CD4-positive, alpha-beta memory T cell (primary cell): Measurements from ENCODE around the gene SLC35E4. TPM values are rescaled to one million over a fixed set of nuclear protein-coding genes. Genes with fewer than 3 reads are reported as not detected.

Experiments
- CTCF ChIA-PET: fragments of 350-600 bp; sonication (Branson Sonifier 250); formaldehyde crosslinking; loops from one replicate; lab custom pipeline; 2021; ENCODE audit warnings: inconsistent platforms; ENCODE audit not compliant: partially characterized antibody; lab: Charles Lee
- POLR2A ChIA-PET: fragments of 350-600 bp; sonication (Branson Sonifier 250); formaldehyde crosslinking; loops from one replicate; lab custom pipeline; 2021; ENCODE audit not compliant: partially characterized antibody; lab: Charles Lee
- DNase-seq, 5 donors: peaks; one replicate each; pipeline versions ENCODE4 v3.0.0 to v3.0.0-alpha.2; 2020 to 2022; ENCODE audit warnings: mixed read lengths in 1 of 5
- H3K27ac ChIP-seq: one replicate; pipeline ENCODE4 v1.7.0; 2013; ENCODE audit warnings: low read depth, low read length
- H3K27me3 ChIP-seq: 2 replicates; pipeline ENCODE4 v1.7.0; 2013; ENCODE audit warnings: mild to moderate bottlenecking, low read length, moderate library complexity; ENCODE audit not compliant: insufficient read depth
- H3K36me3 ChIP-seq: 2 replicates; pipeline ENCODE4 v1.7.0; 2013; ENCODE audit warnings: mild to moderate bottlenecking, low read length, moderate library complexity; ENCODE audit not compliant: insufficient read depth
- H3K4me1 ChIP-seq: 2 replicates; pipeline ENCODE4 v1.7.0; 2013; ENCODE audit warnings: mild to moderate bottlenecking, low read length, moderate library complexity; ENCODE audit not compliant: insufficient read depth
- H3K4me3 ChIP-seq, 2 donors: one replicate each; pipeline ENCODE4 v1.7.0; 2013; ENCODE audit warnings: low read length in 2 of 2, mild to moderate bottlenecking in 1 of 2
- H3K9me3 ChIP-seq, 2 donors: one replicate each; pipeline ENCODE4 v1.7.0; 2013; ENCODE audit warnings: low read length in 2 of 2, control low read depth in 1 of 2; ENCODE audit not compliant: control insufficient read depth in 1 of 2
- H3K27ac Mint-ChIP-seq, 7 donors: one replicate each; pipeline ENCODE4 v1.8.0; 2020 to 2021; ENCODE audit warnings: mixed read lengths in 7 of 7, mild to moderate bottlenecking in 6 of 7, inconsistent platforms in 3 of 7, moderate library complexity in 3 of 7
- H3K27me3 Mint-ChIP-seq, 2 donors: one replicate each; pipeline ENCODE4 v1.8.0; 2020 to 2021; ENCODE audit warnings: mixed read lengths in 2 of 2
- H3K36me3 Mint-ChIP-seq, 2 donors: one replicate each; pipeline ENCODE4 v1.8.0; 2020 to 2021; ENCODE audit warnings: mixed read lengths in 2 of 2, inconsistent platforms in 1 of 2, mild to moderate bottlenecking in 1 of 2
- H3K4me1 Mint-ChIP-seq, 4 donors: one replicate each; pipeline ENCODE4 v1.8.0; 2020 to 2021; ENCODE audit warnings: mixed read lengths in 4 of 4, mild to moderate bottlenecking in 1 of 4
- H3K4me3 Mint-ChIP-seq, 8 donors: one replicate each; pipeline ENCODE4 v1.8.0; 2020 to 2021; ENCODE audit warnings: mixed read lengths in 8 of 8, mild to moderate bottlenecking in 7 of 8, moderate library complexity in 6 of 8, inconsistent platforms in 3 of 8
- H3K9me3 Mint-ChIP-seq, 8 donors: one replicate each; pipeline ENCODE4 v1.8.0; 2020 to 2021; ENCODE audit warnings: mixed read lengths in 8 of 8, mild to moderate bottlenecking in 5 of 8, inconsistent platforms in 3 of 8, moderate library complexity in 1 of 8
- intact Hi-C: fragments of 100-400 bp; cut with micrococcal nuclease; formaldehyde crosslinking; loops from one replicate; pipeline ENCODE4 v1.15.1; 2023
- polyA plus RNA-seq, 2 donors: library from polyadenylated mRNA; unstranded; fragments of 300-500 nt; fragmentation: Illumina TruSeq; gene quantifications; one replicate each; pipeline ENCODE4 v1.2.3, GENCODE V29; 2021
- total RNA-seq, 2 experiments: library from RNA; stranded (reverse); gene quantifications; one replicate each; pipeline ENCODE4 v1.2.3, GENCODE V29; 2021

The SLC35E4 gene
- total and polyA plus RNA-seq, 4 experiments from 2014 or later, result 0.61 to 3.0 (median 2.0) TPM

- Mint-ChIP-seq H3K9me3 (no peaks in the 10 kb centered on the region), H3K27me3 (peaks cover 1 to 6% of the 10 kb centered on the region in 2 donors), H3K36me3 (no peaks in the 10 kb centered on the region), H3K27ac (peak within 1 kb of the TSS in 6 of 7 donors; percentile 57 to 93 (median 82)), H3K4me1 (peaks cover 9 to 26% (median 11%) of the 10 kb centered on the region in 4 donors), H3K4me3 (peak within 1 kb of the TSS; percentile 92 to 98 (median 94))
- Histone ChIP-seq H3K4me3 (peak within 1 kb of the TSS in 1 of 2 donors; percentile 69), H3K4me1 (peaks cover 10% of the 10 kb centered on the region), H3K36me3 (no peaks in the 10 kb centered on the region), H3K27me3 (no peaks in the 10 kb centered on the region), H3K9me3 (no peaks in the 10 kb centered on the region), H3K27ac (no peak within 1 kb of the TSS)
- peak in 4 of 5 donors; percentile 8 to 23 (median 16) for DNase-seq
- intact Hi-C loops, result loop anchor here (1.0 kb wide), 1 partner anchor 59 kb away; the partner anchor contains the start of gene SLC35E4
- POLR2A ChIA-PET, result interaction anchor here (0.7 to 1.3 kb wide), 4 partner anchors 26 to 60 kb away, joined by 3 to 4 read pairs (median 4); partner anchors contain the start of gene SLC35E4
- CTCF ChIA-PET, result interaction anchor here (2.1 kb wide), 1 partner anchor 60 kb away, joined by 9 read pairs; the partner anchor contains the start of gene SLC35E4
These were observed 59.2 kb downstream of the SLC35E4 start, which contains the start of gene OSBP2 for GRCh38 chr22:30694640-30695350. Gene OSBP2, plus strand, starts transcription at chr22:30694874. Its CDS starts 36 bp downstream, at chr22:30694910.

DNA sequence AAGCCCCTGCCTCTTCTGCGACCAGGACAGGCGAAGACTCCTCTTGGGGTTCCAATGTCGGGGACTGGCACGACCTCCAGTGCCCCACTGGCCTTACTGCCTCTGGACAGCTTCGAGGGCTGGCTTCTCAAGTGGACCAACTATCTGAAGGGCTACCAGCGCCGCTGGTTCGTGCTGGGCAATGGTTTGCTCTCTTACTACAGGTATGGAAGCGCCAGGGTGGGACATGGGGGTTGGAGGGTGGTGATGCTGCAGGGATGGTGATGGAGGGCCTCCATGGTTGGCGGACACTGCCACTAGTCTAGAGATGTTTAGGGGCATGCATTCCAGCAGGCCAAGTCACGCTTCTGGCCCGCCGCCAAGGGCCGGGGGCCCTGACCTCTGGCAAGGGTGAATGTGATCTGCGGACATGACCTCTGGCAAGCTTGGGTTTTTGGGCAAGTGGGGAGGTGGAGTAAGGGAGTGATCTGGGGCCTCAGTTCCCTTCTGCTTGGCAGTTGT lies 59.8 kb downstream of the SLC35E4 start:
- peaks cover 1 to 6% of the 10 kb centered on the region in 2 donors for H3K27me3 Mint-ChIP-seq
- no peaks in the 10 kb centered on the region for H3K9me3 Mint-ChIP-seq
- peaks cover 10% of the 10 kb centered on the region for H3K4me1 ChIP-seq
- no peaks in the 10 kb centered on the region for H3K36me3 ChIP-seq
- peak overlapping the region in 4 of 7 donors; percentile 6 to 81 (median 41) for H3K27ac Mint-ChIP-seq
- ChIA-PET CTCF (no interaction called here), POLR2A (no interaction called here)
- no peak for DNase-seq
- H3K4me3 ChIP-seq, result peak overlapping the region in 1 of 2 donors; percentile 60
- no peaks in the 10 kb centered on the region for H3K27me3 ChIP-seq
- no peaks in the 10 kb centered on the region for H3K36me3 Mint-ChIP-seq
- intact Hi-C loops, result no loop called here
- no peak overlapping the region for H3K27ac ChIP-seq
- peaks cover 9 to 26% (median 11%) of the 10 kb centered on the region in 4 donors for H3K4me1 Mint-ChIP-seq
- H3K9me3 ChIP-seq, result no peaks in the 10 kb centered on the region
- peak overlapping the region; percentile 67 to 80 (median 74) for H3K4me3 Mint-ChIP-seq

- Histone ChIP-seq H3K27ac (no peak overlapping the region), H3K4me3 (no peak overlapping the region), H3K36me3 (no peaks in the 10 kb centered on the region), H3K9me3 (no peaks in the 10 kb centered on the region), H3K27me3 (no peaks in the 10 kb centered on the region), H3K4me1 (peaks cover 10% of the 10 kb centered on the region)
- Mint-ChIP-seq H3K36me3 (no peaks in the 10 kb centered on the region), H3K27ac (peak overlapping the region in 3 of 7 donors; percentile 6 to 64 (median 18)), H3K4me1 (peaks cover 9 to 26% (median 11%) of the 10 kb centered on the region in 4 donors), H3K4me3 (peak overlapping the region; percentile 67 to 80 (median 74)), H3K9me3 (no peaks in the 10 kb centered on the region), H3K27me3 (peaks cover 1 to 6% of the 10 kb centered on the region in 2 donors)
- no peak for DNase-seq
- CTCF ChIA-PET, result interaction anchor here (1.0 kb wide), 1 partner anchor 14 kb away, joined by 3 read pairs; no protein-coding TSS in a partner anchor
- POLR2A ChIA-PET, result no interaction called here
- intact Hi-C loops, result no loop called here
These were observed 60.5 kb downstream of the SLC35E4 start for GRCh38 chr22:30695871-30696655.

Other genes starting within 250 kb of the SLC35E4 start
- 1 to 10 TPM; 6.1 to 6.6 TPM for gene RNF215, start 248.4 kb upstream of the SLC35E4 start, total RNA-seq
- under 1 TPM; 0.29 to 0.53 TPM for gene RNF215, start 248.4 kb upstream of the SLC35E4 start, polyA plus RNA-seq
- 1 to 10 TPM; 6.0 to 8.6 TPM for gene SEC14L2, start 238.8 kb upstream of the SLC35E4 start, total RNA-seq
- gene SEC14L2, start 238.8 kb upstream of the SLC35E4 start, polyA plus RNA-seq, result 10 to 100 TPM in 1 of 2 donors, 1 to 10 TPM in 1; 9.7 to 13.8 TPM
- 10 to 100 TPM; 13.5 to 15.7 TPM for gene MTFP1, start 210.0 kb upstream of the SLC35E4 start, total RNA-seq
- gene MTFP1, start 210.0 kb upstream of the SLC35E4 start, polyA plus RNA-seq, result 10 to 100 TPM; 31.1 to 47.4 TPM
- not detected for gene SEC14L3, start 163.8 kb upstream of the SLC35E4 start, total RNA-seq
- gene SEC14L3, start 163.8 kb upstream of the SLC35E4 start, polyA plus RNA-seq, result not detected
- not detected for gene SEC14L4, start 130.1 kb upstream of the SLC35E4 start, total RNA-seq
- not detected for gene SEC14L4, start 130.1 kb upstream of the SLC35E4 start, polyA plus RNA-seq
- gene SEC14L6, start 89.0 kb upstream of the SLC35E4 start, total RNA-seq, result not detected
- not detected for gene SEC14L6, start 89.0 kb upstream of the SLC35E4 start, polyA plus RNA-seq
- gene GAL3ST1, start 61.1 kb upstream of the SLC35E4 start, total RNA-seq, result 1 to 10 TPM; 1.4 to 2.8 TPM
- gene GAL3ST1, start 61.1 kb upstream of the SLC35E4 start, polyA plus RNA-seq, result under 1 TPM in 1 of 2 donors, not detected in 1; 0.48 TPM
- gene PES1, start 43.9 kb upstream of the SLC35E4 start, total RNA-seq, result 10 to 100 TPM; 50.1 to 51.6 TPM
- 10 to 100 TPM; 41.3 to 48.7 TPM for gene PES1, start 43.9 kb upstream of the SLC35E4 start, polyA plus RNA-seq
- gene TCN2, start 28.6 kb upstream of the SLC35E4 start, total RNA-seq, result 1 to 10 TPM in 1 of 2 experiments, under 1 TPM in 1; 0.93 to 1.2 TPM
- gene TCN2, start 28.6 kb upstream of the SLC35E4 start, polyA plus RNA-seq, result 1 to 10 TPM; 1.1 to 2.3 TPM
- gene DUSP18, start 32.1 kb downstream of the SLC35E4 start, total RNA-seq, result 10 to 100 TPM; 16.8 to 16.9 TPM
- gene DUSP18, start 32.1 kb downstream of the SLC35E4 start, polyA plus RNA-seq, result 10 to 100 TPM; 12.4 to 14.4 TPM
- 1 to 10 TPM; 1.1 to 1.3 TPM for gene OSBP2, start 59.1 kb downstream of the SLC35E4 start, total RNA-seq
- gene OSBP2, start 59.1 kb downstream of the SLC35E4 start, polyA plus RNA-seq, result under 1 TPM; 0.39 to 0.44 TPM